Astrocyte of the cerebellum (primary cell): ENCODE data around the gene SLC22A4.

Experiments
- DNase-seq: peaks from one replicate; pipeline ENCODE4 v3.0.0-alpha.2; 2011; ENCODE audit warnings: low read depth
- H3K4me3 ChIP-seq: 2 replicates; pipeline ENCODE4 v1.5.1; 2011; ENCODE audit warnings: mild to moderate bottlenecking, low read depth, low read length, moderate library complexity
- CTCF ChIP-seq: IDR thresholded peaks from 2 replicates; pipeline ENCODE4 v1.5.1; 2012; ENCODE audit warnings: low read length, low read depth, moderate library complexity, mild to moderate bottlenecking; ENCODE audit errors: missing control alignments
- in situ Hi-C: cut with HindIII; loops from 2 replicates; pipeline ENCODE4 v1.10.0; 2017; ENCODE audit warnings: low sequenced_read_pairs

SLC22A4 gene

GRCh38 chr5:132281856-132282614, 12.2 kb upstream of the SLC22A4 start:
- DNase-seq = no peak

GRCh38 chr5:132283423-132284043, 10.7 kb upstream of the SLC22A4 start:
- in situ Hi-C loops = no loop called here
- peak; percentile 67 for TF ChIP-seq CTCF
- DNase-seq = no peak
- H3K4me3 ChIP-seq = no peak overlapping the region

More at GRCh38 chr5:132281856-132282614, 12.2 kb upstream of the SLC22A4 start:
- H3K4me3 ChIP-seq = no peak overlapping the region
- in situ Hi-C loops = no loop called here
- TF ChIP-seq CTCF = no peak

- in situ Hi-C loops = no loop called here
- DNase-seq = no peak
- H3K4me3 ChIP-seq = no peak overlapping the region
- no peak for TF ChIP-seq CTCF
Measured at GRCh38 chr5:132289097-132289496, 5.1 kb upstream of the SLC22A4 start.

GRCh38 chr5:132291026-132291425, 3.2 kb upstream of the SLC22A4 start:
- in situ Hi-C loops = no loop called here
- DNase-seq = no peak
- TF ChIP-seq CTCF = no peak
- H3K4me3 ChIP-seq = no peak overlapping the region

- peak; percentile 64 for DNase-seq
- TF ChIP-seq CTCF = peak; percentile 19
- peak overlapping the region; percentile 66 for H3K4me3 ChIP-seq
- in situ Hi-C loops = no loop called here
Measured at GRCh38 chr5:132293066-132293991, 865 bp upstream of the SLC22A4 start.
